ENCODE results near the gene PSMG3.

Gene PSMG3

DNA sequence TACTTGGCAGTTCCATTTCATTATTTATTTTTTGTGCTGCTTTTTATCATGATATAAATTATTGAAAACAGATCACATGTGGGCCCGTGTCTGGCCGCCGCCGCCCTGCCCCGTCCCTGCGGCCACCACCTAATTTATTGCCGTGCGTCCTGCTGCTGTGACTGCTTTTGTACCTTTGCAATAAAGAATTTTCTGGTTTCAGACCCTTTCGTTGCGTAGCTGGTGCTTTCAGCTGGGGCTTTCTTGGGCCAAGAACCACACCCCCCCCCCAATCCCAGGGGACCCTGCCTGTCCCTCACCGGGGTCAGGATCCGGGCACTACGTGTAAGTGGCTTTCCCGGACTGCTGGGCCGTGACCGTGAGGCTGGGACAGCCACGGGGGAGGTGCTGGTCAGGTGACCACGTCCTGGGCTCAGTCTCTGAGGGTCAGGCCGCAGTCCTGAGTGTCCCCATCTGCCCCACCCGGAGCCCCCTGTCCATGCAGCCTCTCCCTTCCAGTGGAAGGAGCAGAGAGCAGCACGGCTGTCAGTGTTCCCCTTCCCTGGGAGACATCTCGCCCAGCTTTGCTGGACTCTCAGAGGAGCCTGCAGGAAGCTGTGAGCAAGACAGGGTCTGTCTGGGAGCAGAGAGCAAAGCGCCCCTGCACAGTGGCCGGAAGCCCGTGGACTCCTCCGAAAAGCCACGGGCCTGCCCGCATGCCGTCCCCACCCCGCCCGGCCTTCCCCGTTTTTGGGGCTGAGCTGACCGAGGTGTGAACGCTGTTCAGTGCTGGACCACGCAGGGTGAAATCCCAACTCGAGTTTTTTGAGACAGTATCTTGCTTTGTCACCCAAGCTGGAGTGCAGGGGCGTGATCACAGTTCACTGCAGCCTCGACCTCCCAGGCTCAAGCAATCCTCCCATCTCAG, 26.7 kb downstream of the PSMG3 start:
- DNase-seq: no peak

DNA sequence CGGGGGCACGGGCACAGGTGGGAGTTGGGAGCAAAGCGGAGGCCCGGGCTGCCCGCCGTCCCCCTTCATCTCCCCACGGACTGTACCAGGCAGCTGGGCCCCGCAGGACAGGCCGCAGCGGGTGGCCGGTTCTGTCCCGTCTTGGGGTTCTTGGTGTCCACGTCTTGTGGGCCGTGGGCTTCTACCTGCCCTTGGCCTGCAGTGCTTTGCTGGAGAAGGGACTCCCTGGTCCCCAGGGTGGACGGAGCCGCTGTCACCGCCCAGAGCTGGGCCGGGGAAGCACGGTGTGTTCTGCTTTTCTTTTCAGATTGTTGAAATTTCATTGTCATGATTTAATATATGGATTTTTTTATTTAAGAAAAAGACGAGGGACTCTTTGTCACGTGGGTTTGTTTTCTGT, 27.5 kb downstream of the PSMG3 start:
- DNase-seq: no peak

DNA sequence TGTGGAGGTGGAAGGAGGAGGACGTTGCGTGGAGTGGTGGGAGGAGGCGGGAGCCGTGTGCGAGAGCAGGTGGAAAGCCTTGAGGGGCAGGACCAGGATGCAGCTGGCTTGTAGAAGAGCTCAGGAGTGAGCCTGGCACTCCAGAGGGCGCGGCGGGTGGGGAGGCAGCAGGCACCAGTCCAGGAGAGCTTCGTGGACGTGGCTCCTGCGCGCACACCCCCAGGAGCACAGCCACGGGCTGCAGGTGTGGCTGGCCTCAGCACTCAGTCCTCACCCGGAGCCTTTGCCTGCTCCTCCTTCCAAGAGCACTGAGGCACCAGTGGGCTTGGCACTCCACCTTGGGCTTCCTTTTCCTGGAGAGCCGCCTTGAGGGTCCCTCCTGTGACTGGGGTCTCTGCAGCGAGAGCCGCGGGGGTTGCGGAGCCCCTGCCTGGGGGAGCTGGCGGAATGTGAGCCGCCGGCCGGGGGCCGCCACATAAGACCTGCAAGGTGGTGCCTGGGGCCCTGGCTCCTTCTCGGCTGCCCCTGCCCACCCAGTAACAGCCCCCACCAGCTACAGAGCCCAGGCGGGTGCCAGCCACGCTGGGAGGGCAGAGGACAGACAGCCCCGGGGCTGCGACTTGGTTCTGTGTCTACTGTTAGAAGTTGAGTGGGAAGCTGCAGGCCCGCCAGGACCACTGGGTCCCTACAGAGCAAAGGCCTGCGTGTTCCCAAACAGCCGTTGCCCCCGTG, 28.2 kb downstream of the PSMG3 start:
- DNase-seq: no peak

DNA sequence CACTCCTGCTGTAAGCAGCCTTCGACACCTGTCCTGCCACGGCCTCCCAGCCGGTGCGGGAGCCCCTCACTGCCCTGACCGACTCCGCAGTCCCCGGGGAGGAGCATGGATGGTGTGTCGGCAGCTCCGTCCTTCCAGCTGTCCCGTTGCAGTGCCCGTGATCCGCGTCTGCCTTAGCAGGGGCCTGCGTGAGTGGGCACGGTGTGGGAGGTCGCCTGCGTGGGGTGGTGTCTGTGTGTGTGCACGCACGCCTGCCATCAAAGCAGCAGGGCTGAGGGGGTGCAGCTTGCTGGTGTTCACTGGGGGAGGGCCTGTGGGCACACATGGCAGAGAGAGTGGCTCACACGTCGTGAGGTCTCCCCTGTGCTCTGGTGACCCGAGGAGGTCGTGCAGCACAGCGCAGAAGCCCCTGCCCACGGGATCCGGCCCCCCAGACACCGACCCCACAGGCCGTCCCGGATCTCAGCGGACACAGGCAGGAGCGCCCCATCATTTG, 29.0 kb downstream of the PSMG3 start:
- DNase-seq: no peak

DNA sequence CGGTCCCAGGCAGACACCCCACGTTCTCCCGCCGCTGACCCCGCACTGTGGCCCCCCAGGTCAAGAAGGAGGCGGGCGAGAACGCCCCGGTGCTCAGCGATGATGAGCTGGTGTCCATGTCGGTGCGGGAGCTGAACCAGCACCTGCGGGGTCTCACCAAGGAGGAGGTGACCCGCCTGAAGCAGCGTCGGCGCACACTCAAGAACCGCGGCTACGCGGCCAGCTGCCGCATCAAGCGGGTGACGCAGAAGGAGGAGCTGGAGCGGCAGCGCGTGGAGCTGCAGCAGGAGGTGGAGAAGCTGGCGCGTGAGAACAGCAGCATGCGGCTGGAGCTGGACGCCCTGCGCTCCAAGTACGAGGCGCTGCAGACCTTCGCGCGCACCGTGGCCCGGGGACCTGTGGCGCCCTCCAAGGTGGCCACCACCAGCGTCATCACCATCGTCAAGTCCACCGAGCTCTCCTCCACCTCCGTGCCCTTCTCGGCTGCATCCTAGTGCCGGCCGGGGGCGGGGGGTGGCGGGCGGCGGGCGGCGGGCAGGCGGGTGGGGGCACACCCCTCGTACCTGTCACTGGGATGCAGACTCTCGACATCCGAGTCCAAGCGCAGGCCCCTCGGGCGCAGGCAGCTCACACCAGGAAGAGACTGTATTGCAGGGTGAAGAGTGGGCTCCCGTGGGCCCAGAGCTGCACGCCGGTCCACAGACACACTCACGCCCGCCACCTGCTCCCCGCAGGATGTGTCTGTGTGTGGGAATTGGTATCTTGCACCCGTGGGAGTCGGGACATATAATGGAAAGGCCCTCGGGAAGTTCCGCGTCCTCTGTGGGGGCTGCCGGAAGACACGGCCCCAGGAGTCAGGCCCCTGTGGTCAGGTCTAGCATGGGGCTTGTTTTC, 29.7 kb downstream of the PSMG3 start:
- no peak for DNase-seq

DNA sequence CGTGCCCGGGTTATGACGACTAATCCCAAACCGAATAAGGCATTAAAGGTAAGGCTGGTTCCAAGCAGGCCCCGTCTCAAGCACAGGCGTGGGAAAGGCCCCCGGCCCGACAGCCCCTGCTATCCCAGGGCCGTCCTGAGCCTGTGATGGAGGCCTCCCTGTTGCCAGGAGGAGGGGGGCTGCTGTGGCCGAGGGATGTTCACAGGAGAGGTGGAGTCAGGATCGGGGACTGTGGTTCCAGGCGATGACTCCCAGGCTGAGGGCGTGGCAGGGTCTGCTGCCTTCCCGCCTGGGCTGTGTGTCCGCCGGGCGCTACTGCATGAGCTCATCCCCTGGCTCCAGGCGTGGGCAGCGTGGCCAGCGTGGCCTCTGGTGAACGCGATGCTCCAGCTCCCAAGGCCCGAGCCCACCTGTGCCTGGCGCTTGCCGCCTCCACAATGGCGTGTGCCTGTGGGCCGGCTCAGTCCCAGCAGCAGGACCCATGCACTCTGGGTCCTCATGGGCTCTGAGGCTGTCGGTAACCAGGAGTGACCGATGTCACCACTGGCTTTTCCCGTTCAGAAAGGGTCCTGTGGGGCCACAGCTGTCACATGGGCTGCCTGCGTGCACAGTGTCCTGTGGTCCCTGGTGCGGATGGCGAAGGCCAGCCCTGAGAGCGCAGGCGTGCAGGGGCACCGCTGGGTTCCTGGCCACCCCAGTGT, 30.5 kb downstream of the PSMG3 start:
- DNase-seq: no peak

DNA sequence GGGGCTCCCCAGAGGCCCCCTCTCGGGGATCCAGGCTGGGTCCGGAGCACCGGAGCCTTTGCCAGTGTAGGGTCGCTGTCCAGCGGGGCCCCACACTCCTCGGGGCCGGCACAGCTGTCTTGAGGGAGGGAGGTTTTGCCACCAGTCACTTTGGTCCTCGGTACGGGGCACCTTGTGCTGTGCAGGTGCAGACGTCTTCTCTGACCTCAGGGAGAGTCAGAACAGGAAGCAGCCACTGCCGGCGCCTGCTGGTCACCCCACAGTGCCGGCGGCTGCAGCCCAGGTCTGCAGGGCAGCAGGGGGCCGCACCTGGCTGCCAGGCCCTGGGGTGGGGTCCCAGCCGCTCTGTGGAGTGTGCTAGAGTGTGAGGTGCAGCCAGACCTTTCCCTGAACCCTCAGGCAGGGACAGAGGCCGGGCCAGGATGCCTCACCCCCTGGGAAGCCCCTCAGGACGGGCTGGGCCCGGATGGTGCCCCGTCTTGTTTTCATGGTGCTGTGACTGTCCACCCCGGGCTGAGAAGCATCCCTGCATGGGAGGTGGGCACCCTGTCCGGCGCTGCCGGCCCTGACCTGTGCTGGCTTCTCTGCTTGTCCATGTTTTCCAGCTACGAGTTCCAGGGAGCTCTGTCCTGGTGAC, 31.2 kb downstream of the PSMG3 start:
- no peak for DNase-seq

DNA sequence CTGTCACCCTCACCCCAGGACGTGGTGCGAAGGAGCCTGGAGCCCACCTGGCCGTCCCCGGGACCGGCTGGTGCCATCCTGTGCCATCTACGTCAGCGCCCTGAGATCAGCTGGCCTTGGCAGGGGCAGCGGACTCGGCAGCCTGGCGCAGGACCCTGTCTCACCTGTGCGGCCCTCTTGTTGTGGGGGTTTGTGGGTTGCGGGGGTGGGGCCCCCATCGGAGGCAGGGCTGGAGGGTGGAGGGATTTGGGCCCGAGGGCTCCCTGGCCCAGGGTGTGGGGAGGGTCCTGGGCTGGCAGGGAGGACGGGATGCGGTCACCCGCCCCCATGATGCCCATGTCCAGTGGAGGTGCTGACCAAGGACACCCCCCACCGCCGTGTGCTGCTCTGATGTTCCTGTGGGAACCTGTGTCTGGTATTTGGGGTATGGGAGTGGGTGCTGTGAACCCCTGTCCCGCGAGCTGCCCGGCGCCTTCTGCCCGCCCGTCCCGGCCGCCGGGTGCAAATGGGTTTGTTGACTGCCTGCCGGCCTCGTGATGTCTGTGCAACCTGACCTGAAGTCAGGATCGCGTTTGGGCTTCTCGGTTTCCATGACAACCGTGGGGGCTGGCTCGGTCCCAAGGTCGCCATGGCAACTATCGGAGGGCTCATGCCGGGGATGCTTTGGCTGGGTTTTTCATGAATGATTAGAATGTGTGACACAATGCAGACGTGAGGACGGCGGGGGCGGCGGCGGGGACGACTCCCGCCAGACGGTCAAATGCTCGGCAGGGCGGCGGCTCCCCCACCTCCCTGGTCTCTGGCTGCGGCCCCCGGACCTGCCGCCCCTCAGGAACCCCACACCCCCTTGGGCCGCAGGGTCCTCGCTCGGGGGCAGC, 32.1 kb downstream of the PSMG3 start:
- DNase-seq: no peak

DNA sequence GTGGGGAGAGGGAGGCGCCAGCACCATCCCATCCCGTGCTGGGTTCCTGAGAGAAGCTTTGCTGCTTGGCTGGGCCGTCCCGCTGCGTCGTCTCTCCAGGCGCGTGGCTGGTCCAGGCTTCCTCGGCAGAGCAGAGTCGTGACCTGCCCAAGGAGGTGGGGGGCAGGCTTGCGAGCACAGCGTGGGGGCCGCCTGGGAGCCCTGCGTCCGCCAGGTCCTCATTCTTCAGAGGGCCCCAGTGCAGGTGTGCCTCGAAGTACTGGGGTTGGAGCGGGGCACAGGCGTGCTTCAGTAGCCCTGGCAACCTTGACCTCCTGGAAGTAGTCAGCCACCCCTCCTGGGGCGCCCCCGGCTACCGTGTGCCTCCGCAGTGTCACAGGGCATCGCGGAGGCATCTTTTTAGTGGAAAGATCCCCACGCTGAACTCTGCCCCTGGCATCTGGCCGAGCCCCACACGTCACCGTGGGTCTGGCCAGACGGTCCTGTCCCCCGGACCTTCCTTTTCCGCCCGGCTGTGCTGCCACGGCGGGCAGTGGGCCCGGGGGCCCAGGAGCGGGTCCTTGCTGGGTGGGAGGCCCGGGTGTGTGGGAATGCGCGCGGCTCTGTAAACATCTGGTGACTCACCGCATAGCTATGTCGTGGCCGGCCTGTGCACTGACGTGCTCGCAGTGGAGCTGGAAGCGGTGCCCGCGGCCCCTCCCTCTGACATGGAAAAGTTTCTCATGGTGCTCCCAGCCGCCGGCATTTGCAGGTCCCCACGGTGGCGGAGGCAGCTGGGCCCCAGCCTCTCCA, 32.9 kb downstream of the PSMG3 start:
- DNase-seq: no peak

DNA sequence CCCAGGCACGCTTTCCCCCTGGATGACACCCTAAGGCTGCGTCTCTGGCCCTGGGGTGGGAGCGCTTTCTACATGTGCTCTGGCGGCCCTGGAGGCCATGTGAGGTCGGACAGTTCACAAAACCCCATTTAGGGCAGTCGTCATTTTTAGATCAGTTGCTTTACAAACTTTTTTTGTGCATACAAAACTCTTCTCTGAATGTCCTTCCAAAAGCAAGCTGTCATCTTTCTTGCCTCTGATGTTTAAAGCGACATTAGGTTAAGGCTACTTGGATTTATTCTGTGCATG, 33.4 kb downstream of the PSMG3 start:
- DNase-seq: no peak

DNA sequence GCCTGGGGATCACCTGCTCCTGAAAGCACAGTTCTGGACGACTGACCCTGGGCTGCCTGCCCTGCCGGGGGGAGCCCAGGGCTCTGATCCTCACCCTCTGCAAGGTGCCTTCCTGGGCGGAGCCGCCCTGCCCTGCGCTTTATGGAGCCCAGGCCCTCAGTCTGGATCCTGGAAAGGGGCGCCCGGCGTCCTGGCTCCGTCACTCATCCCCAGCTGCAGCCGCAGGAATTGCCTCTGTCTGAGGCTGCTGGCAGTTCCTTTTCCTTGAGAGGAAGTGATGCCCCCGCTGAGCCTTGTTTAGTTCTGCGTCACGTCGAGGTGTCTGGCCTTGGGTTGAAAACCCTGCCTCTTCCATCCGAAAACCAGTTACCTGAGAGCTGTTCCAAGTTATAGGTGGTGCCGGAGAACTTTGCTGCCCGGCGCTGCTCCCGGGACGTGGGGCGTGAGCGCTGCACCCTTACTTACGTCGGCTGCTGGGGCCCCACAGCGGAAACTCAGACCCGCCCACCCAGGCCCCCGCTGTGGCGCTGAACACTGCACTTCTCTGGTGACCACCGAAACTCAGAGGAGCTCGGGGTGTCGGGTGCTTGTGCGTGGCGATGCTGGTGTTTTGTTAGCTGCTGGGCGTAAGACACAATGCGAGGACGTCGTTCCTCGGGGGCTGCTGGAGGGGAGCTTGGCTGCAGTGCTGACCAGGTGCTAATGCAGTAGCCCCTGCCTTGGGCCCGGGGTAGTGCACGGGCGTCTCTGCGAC, 34.0 kb downstream of the PSMG3 start:
- no peak for DNase-seq

DNA sequence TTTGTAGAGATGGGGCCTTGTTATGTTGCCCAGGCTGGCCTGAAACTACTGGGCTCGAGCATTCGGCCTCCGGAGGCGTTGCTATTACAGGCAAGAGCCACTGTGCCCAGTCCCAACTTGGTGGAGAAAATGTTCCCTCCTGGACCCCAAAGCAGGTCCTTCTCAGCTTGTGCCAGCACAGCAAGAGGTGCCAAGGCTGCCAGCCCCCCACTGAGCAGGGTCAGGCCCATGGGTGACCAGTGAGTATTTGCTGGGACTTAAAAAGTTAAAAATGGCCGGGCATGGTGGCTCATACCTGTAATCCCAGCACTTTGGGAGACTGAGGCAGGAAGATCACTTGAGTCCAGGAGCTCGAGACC, 34.8 kb downstream of the PSMG3 start:
- DNase-seq: no peak

DNA sequence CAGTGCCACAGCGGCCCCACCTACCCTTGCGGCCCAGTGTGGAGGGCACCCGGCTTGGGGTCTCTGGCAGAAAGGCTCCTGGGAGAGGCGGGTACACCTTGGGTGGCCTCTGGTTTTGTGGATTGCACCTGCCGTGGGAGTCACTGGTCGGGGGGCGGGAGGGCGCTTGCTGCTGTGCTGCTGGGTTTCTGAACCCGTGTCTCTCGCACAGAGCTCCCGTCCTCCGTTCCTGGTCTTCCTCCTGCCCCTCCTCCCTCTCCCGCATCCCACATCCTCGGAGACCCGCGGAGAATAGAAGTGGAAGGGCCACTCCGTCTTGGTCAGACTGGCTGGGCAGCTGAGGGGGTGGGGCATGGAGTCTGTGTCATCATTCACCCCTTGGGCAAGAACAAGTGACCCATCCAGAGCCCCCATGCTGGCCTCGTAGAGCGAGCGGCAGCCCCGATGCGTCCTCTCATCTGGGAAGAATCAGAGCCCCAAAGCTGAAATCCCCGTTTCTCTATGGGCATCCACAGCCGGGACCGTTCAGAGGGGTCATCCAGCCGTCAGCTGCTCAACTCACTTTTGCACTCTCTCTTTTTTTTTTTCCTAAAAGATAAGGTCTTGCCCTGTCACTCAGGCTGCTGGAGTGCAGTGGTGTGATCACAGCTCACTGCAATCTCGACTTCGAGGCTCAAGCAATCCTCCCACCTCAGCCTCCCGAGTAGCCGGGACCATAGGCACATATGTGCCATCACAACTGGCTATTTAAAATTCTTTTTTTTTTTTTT, 35.3 kb downstream of the PSMG3 start:
- DNase-seq: no peak

DNA sequence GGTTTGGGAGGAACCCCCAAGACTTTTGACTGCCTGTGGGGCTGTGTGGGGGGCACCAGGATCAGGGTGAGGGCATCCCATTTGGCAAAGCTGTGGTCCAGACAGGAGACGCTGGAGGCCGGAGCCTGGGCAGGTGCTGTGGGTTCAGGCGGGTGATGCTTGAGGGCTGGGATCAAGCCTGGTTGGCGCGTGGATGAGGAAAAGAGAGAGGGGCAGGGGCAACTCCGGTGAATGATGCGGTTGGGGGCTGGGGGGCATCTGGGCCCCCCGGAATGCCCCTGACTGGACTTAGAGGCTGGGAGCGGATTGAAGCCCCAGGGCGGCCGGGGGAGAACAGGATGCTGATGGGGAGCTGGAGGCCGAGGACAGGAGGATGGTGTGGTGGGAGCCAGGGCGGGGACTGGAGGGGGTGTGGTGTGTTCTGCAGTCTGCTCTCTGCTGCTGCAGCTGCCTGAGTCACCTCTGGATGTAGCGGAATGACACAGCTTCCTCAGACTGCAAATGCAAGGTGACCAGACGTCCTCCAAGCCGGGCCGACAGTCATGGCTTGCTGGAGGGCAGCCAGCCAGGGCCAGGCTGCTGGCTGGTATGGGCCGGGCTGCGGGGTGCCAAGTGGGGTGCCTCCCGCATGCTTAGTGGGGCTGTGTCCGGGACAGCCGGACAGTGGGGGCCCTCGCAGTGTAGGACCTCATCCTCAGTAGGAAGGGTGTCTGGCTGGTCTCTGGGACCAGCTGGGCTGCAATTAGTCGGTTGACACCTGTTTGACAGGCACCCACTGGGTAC, 36.1 kb downstream of the PSMG3 start:
- DNase-seq: no peak

DNA sequence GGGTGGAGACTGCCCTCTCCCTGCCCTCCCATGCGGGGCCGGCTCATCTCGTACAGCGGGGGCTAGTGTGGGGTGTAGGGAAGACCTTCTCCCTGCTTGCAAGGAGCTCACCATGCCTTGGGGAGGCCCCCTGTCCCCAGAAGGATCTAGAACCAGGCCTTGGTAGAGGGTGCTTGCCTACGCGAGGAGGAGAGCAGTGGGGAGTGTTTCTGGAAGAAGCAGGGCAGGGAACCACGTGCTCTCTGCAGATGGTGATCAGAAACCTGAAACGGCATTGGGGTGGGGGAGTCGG, 36.6 kb downstream of the PSMG3 start:
- no peak for DNase-seq

DNA sequence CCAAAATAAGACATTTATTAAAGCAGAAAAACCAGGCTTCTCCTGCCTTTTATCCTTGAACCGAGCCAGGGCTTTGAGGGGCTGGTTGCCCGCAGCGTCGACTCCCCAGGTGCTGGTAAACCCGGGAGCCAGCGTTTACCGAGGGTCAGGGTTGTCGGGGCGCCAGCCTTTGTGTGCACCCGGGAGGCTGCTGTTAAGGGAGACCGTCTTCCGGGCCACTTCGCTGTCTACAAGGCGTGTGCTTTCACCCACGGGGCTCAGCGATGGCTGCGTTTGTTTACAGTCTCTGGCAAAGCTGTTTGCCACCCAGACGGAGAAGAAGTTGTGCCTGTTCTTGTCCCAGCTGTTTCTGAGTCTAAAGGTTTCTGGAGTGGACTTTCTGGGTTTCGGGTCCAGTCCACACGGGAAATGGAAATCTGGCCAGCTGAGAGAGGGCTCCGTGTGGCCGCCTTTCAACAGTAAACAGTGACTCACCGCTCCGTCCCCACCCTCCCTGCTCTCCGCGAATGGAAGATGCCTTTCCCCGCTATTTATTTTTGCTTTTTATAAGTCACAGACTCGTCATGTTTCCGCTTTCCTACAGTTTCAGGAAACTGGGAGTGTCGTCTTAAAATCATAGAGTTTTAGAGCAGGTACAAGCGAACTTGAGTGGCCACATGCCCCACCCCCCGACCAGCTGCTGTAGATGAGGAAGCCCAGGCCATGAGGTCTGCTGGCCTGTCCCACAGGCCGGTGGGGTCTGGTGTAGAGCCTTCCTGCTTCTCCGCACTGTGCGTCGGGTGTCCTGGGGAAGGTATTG, 37.2 kb downstream of the PSMG3 start:
- peak; percentile 16 for DNase-seq

DNA sequence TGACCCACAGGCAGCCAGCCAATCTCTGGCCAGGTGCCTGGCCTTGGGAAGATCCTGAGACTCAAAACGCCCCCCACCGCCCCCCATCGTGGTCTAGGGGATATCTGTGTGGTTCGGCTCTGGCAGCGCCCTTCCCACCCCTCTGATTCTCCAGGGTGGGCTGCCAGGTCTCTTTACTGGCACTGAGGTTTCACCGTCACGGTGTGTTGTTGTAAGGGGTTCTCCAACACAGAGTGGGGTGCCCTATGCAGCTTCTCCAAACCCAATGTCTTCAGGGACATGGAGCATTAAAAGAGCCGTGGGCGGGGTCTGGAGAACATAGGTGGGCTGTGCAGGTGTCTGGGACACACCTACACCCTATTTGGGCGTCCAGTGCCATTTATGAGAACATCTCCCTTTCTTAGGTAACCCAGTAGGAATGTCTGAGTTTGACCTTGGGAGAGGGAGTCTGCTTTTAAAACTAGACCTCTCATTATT, 37.8 kb downstream of the PSMG3 start:
- DNase-seq: no peak
